Activated CD4-positive, alpha-beta T cell treated with anti-CD3 and anti-CD28 coated beads, Interleukin-2, amount 10 ng/mL, durations not matched to agents 24 days and 14 days (primary cell): ENCODE results near the gene KPRP. TPM values are rescaled to one million over a fixed set of nuclear protein-coding genes. Genes with fewer than 3 reads are reported as not detected.

Experiments
- DNase-seq: peaks from one replicate; pipeline ENCODE4 v3.0.0; 2022
- H3K27ac Mint-ChIP-seq: one replicate; pipeline ENCODE4 v1.8.0; 2022; ENCODE audit warnings: mild to moderate bottlenecking, mixed read lengths
- H3K27me3 Mint-ChIP-seq: one replicate; pipeline ENCODE4 v1.8.0; 2022; ENCODE audit warnings: mixed read lengths
- H3K36me3 Mint-ChIP-seq: one replicate; pipeline ENCODE4 v1.8.0; 2022; ENCODE audit warnings: low read depth, mild to moderate bottlenecking, mixed read lengths
- H3K4me1 Mint-ChIP-seq: one replicate; pipeline ENCODE4 v1.8.0; 2021; ENCODE audit warnings: mixed read lengths
- H3K4me3 Mint-ChIP-seq: one replicate; pipeline ENCODE4 v1.8.0; 2022; ENCODE audit warnings: mild to moderate bottlenecking, moderate library complexity, mixed read lengths
- H3K9me3 Mint-ChIP-seq: one replicate; pipeline ENCODE4 v1.8.0; 2021; ENCODE audit warnings: mixed read lengths
- intact Hi-C: fragments of 100-400 bp; cut with micrococcal nuclease; formaldehyde crosslinking; loops from one replicate; pipeline ENCODE4 v1.15.1; 2023
- total RNA-seq: library from RNA; stranded (reverse); gene quantifications from 2 replicates; pipeline ENCODE4 v1.2.3, GENCODE V29; 2022

Gene KPRP
- total RNA-seq, 1 donor from 2014 or later, result not detected

- no peaks in the 10 kb centered on the region for H3K4me1 Mint-ChIP-seq
- DNase-seq, result no peak
- H3K4me3 Mint-ChIP-seq, result no peak within 1 kb of the TSS
- intact Hi-C loops, result no loop called here
- H3K9me3 Mint-ChIP-seq, result no peaks in the 10 kb centered on the region
- no peak within 1 kb of the TSS for H3K27ac Mint-ChIP-seq
- peaks cover 14% of the 10 kb centered on the region for H3K27me3 Mint-ChIP-seq
- H3K36me3 Mint-ChIP-seq, result no peaks in the 10 kb centered on the region
Measured at GRCh38 chr1:152796421-152796820, 38.6 kb downstream of the KPRP start, which contains the start of gene LCE1D. Gene LCE1D (plus strand): TSS chr1:152796721. CDS start chr1:152797795, 1,074 bp downstream.

GRCh38 chr1:152801333-152801732, 43.5 kb downstream of the KPRP start:
- no peak overlapping the region for H3K4me3 Mint-ChIP-seq
- intact Hi-C loops, result no loop called here
- H3K36me3 Mint-ChIP-seq, result no peaks in the 10 kb centered on the region
- no peaks in the 10 kb centered on the region for H3K9me3 Mint-ChIP-seq
- no peak for DNase-seq
- no peaks in the 10 kb centered on the region for H3K4me1 Mint-ChIP-seq
- no peak overlapping the region for H3K27ac Mint-ChIP-seq
- peaks cover 20% of the 10 kb centered on the region for H3K27me3 Mint-ChIP-seq

- Mint-ChIP-seq H3K9me3 (no peaks in the 10 kb centered on the region), H3K36me3 (no peaks in the 10 kb centered on the region), H3K4me1 (no peaks in the 10 kb centered on the region), H3K27ac (no peak within 1 kb of the TSS), H3K4me3 (no peak within 1 kb of the TSS), H3K27me3 (peaks cover 8% of the 10 kb centered on the region)
- no peak for DNase-seq
- intact Hi-C loops, result no loop called here
Measured at GRCh38 chr1:152806576-152806975, 48.8 kb downstream of the KPRP start, which contains the start of gene LCE1C. Gene LCE1C (minus strand): TSS chr1:152806651. CDS start chr1:152805478, 1,173 bp downstream.

- Mint-ChIP-seq H3K27ac (no peak overlapping the region), H3K9me3 (no peaks in the 10 kb centered on the region), H3K36me3 (no peaks in the 10 kb centered on the region), H3K4me1 (no peaks in the 10 kb centered on the region), H3K4me3 (no peak overlapping the region), H3K27me3 (peaks cover 3% of the 10 kb centered on the region)
- intact Hi-C loops, result no loop called here
- no peak for DNase-seq
Measured at GRCh38 chr1:152811050-152811449, 53.2 kb downstream of the KPRP start.

Other genes with a start within 250 kb of the KPRP start
- not detected in 2 replicates for gene LCE5A, start 247.2 kb upstream of the KPRP start, total RNA-seq
- not detected in 2 replicates for gene CRCT1, start 243.5 kb upstream of the KPRP start, total RNA-seq
- gene LCE3E, start 191.2 kb upstream of the KPRP start, total RNA-seq, result not detected in 2 replicates
- gene LCE3D, start 177.5 kb upstream of the KPRP start, total RNA-seq, result not detected in 2 replicates
- gene LCE3C, start 157.8 kb upstream of the KPRP start, total RNA-seq, result not detected in 2 replicates
- not detected in 2 replicates for gene LCE3B, start 144.2 kb upstream of the KPRP start, total RNA-seq
- gene LCE3A, start 134.9 kb upstream of the KPRP start, total RNA-seq, result not detected in 2 replicates
- gene LCE2D, start 94.6 kb upstream of the KPRP start, total RNA-seq, result not detected in 2 replicates
- gene LCE2C, start 82.7 kb upstream of the KPRP start, total RNA-seq, result not detected in 2 replicates
- gene LCE2B, start 71.9 kb upstream of the KPRP start, total RNA-seq, result not detected in 2 replicates
- gene LCE2A, start 59.7 kb upstream of the KPRP start, total RNA-seq, result not detected in 2 replicates
- not detected in 2 replicates for gene LCE4A, start 49.9 kb upstream of the KPRP start, total RNA-seq
- gene LCE1F, start 17.1 kb downstream of the KPRP start, total RNA-seq, result not detected in 2 replicates
- gene LCE1E, start 28.2 kb downstream of the KPRP start, total RNA-seq, result not detected in 2 replicates
- gene LCE1D, start 38.7 kb downstream of the KPRP start, total RNA-seq, result not detected in 2 replicates
- gene LCE1C, start 48.6 kb downstream of the KPRP start, total RNA-seq, result not detected in 2 replicates
- gene LCE1B, start 53.9 kb downstream of the KPRP start, total RNA-seq, result not detected in 2 replicates
- gene LCE1A, start 69.4 kb downstream of the KPRP start, total RNA-seq, result not detected in 2 replicates
- gene LCE6A, start 84.8 kb downstream of the KPRP start, total RNA-seq, result not detected in 2 replicates
- gene LCE7A, start 102.0 kb downstream of the KPRP start, total RNA-seq, result not detected in 2 replicates
- gene SMCP, start 120.3 kb downstream of the KPRP start, total RNA-seq, result not detected in 2 replicates
- not detected in 2 replicates for gene IVL, start 150.5 kb downstream of the KPRP start, total RNA-seq
- not detected in 2 replicates for gene SPRR5, start 189.2 kb downstream of the KPRP start, total RNA-seq
- not detected in 2 replicates for gene SPRR4, start 212.6 kb downstream of the KPRP start, total RNA-seq
- gene SPRR1A, start 226.1 kb downstream of the KPRP start, total RNA-seq, result not detected in 2 replicates
- gene SPRR3, start 243.7 kb downstream of the KPRP start, total RNA-seq, result not detected in 2 replicates